GM23338 (cell line): ENCODE data around the gene TOX2. TPM values are rescaled to one million over a fixed set of nuclear protein-coding genes. Genes with fewer than 3 reads are reported as not detected.

Experiments used
- ATAC-seq: fragments of 200-7000 bp; cut with Tn5 transposase; 3 replicates; pipeline ENCODE4 v1.9.1; 2020
- DNase-seq: peaks from one replicate; pipeline ENCODE4 v3.0.0-alpha.2; 2015; ENCODE audit warnings: low spot score
- H2AFZ ChIP-seq: fragments of 200-600 bp; sonication (generic); 2 replicates; pipeline ENCODE4 v1.8.0; 2016; ENCODE audit warnings: antibody characterized with exemption, mild to moderate bottlenecking, moderate library complexity
- H3F3A ChIP-seq: fragments of 200-600 bp; sonication (generic); replicated peaks from 2 replicates; pipeline ENCODE4 v1.8.0; 2017; ENCODE audit warnings: antibody characterized with exemption, mixed run types, low read depth
- H3K27ac ChIP-seq: fragments of 200-600 bp; sonication (generic); 2 replicates; pipeline ENCODE4 v1.6.1; 2016; ENCODE audit warnings: low read depth
- H3K27me3 ChIP-seq: fragments of 200-600 bp; sonication (generic); 2 replicates; pipeline ENCODE4 v1.8.0; 2016; ENCODE audit warnings: mild to moderate bottlenecking, mixed run types, moderate library complexity; ENCODE audit not compliant: insufficient read depth
- H3K36me3 ChIP-seq: fragments of 200-600 bp; sonication (generic); 2 replicates; pipeline ENCODE4 v1.8.0; 2016; ENCODE audit warnings: mild to moderate bottlenecking; ENCODE audit not compliant: insufficient read depth
- H3K4me1 ChIP-seq: fragments of 200-600 bp; sonication (generic); 2 replicates; pipeline ENCODE4 v1.8.0; 2016; ENCODE audit warnings: mild to moderate bottlenecking, moderate library complexity; ENCODE audit not compliant: insufficient read depth
- H3K4me2 ChIP-seq: fragments of 200-600 bp; sonication (generic); 2 replicates; pipeline ENCODE4 v1.7.1; 2017; ENCODE audit warnings: mixed run types
- H3K4me3 ChIP-seq: fragments of 200-600 bp; sonication (generic); 2 replicates; pipeline ENCODE4 v1.6.1; 2016; ENCODE audit warnings: mixed run types
- H3K79me2 ChIP-seq: fragments of 200-600 bp; sonication (generic); replicated peaks from 2 replicates; pipeline ENCODE4 v1.8.0; 2017; ENCODE audit warnings: mild to moderate bottlenecking; ENCODE audit not compliant: insufficient read depth
- H3K9me2 ChIP-seq: fragments of 200-600 bp; sonication (generic); 2 replicates; pipeline ENCODE4 v1.8.0; 2017; ENCODE audit not compliant: insufficient read depth
- H4K20me1 ChIP-seq: fragments of 200-600 bp; sonication (generic); replicated peaks from 2 replicates; pipeline ENCODE4 v1.8.0; 2017; ENCODE audit warnings: mild to moderate bottlenecking; ENCODE audit not compliant: insufficient read depth
- H3K27ac Mint-ChIP-seq: 2 replicates; pipeline ENCODE4 v1.8.0; 2020; ENCODE audit warnings: inconsistent platforms, mild to moderate bottlenecking, moderate library complexity, mixed read lengths
- H3K27me3 Mint-ChIP-seq: 3 replicates; pipeline ENCODE4 v1.8.0; 2022; ENCODE audit warnings: low read depth, mild to moderate bottlenecking, moderate library complexity, mixed read lengths, inconsistent platforms; ENCODE audit not compliant: insufficient read depth, poor library complexity
- H3K36me3 Mint-ChIP-seq: 3 replicates; pipeline ENCODE4 v1.8.0; 2021; ENCODE audit warnings: low read depth, mild to moderate bottlenecking, inconsistent platforms, moderate library complexity, mixed read lengths
- H3K4me1 Mint-ChIP-seq: 3 replicates; pipeline ENCODE4 v1.8.0; 2020; ENCODE audit warnings: mild to moderate bottlenecking, inconsistent platforms, mixed read lengths
- H3K4me3 Mint-ChIP-seq: 3 replicates; pipeline ENCODE4 v1.8.0; 2021; ENCODE audit warnings: moderate library complexity, mild to moderate bottlenecking, inconsistent platforms, mixed read lengths
- H3K9me3 Mint-ChIP-seq: 3 replicates; pipeline ENCODE4 v1.8.0; 2020; ENCODE audit warnings: moderate library complexity, mild to moderate bottlenecking, inconsistent platforms, mixed read lengths
- CTCF ChIP-seq, 2 experiments: fragments of 200-600 bp in 1 of 2; sonication (generic) in 1 of 2; conservative IDR thresholded peaks; 2 replicates each; pipeline versions ENCODE4 v1.5.1 to v1.6.1; 2016 to 2017; ENCODE audit warnings: antibody characterized with exemption in 2 of 2, low read depth in 2 of 2, mild to moderate bottlenecking in 2 of 2, moderate library complexity in 1 of 2
- EZH2 ChIP-seq: fragments of 200-600 bp; sonication (generic); IDR thresholded peaks from one replicate; pipeline ENCODE4 v1.8.0; 2017; ENCODE audit warnings: antibody characterized with exemption, mild to moderate bottlenecking, low read depth; ENCODE audit not compliant: unreplicated experiment
- JUNB ChIP-seq: IDR thresholded peaks from one replicate; pipeline ENCODE4 v1.6.1; 2016; ENCODE audit warnings: antibody characterized with exemption; ENCODE audit not compliant: unreplicated experiment
- STAT1 ChIP-seq: IDR thresholded peaks from one replicate; pipeline ENCODE4 v1.6.1; 2016; ENCODE audit warnings: antibody characterized with exemption; ENCODE audit not compliant: unreplicated experiment
- ZNF114 ChIP-seq: fragments of 250-450 bp; sonication (Bioruptor Pico); IDR thresholded peaks from 2 replicates; pipeline ENCODE4 v1.5.0; 2020; ENCODE audit warnings: mild to moderate bottlenecking, moderate library complexity
- ZNF331 ChIP-seq: fragments of 250-450 bp; sonication (Bioruptor Pico); IDR thresholded peaks from 2 replicates; pipeline ENCODE4 v1.5.0; 2020; ENCODE audit warnings: low read depth, mild to moderate bottlenecking, moderate library complexity
- ZNF462 ChIP-seq: fragments of 250-450 bp; sonication (Bioruptor Pico); IDR thresholded peaks from 2 replicates; pipeline ENCODE4 v1.5.0; 2020; ENCODE audit warnings: mild to moderate bottlenecking, moderate library complexity
- polyA plus RNA-seq: library from polyadenylated mRNA; unstranded; fragments of >200 nt; fragmentation: Nextera tagmentation; extraction: Ambion mirVana; gene quantifications from 2 replicates; pipeline ENCODE4 v1.2.1, GENCODE V29; 2016
- total RNA-seq: library from RNA; depleted of rRNA; stranded (reverse); fragments of >200 nt; shearing (Covaris generic); gene quantifications from 2 replicates; pipeline ENCODE4 v1.2.3, GENCODE V29; 2014

Gene TOX2
- total and polyA plus RNA-seq, 2 experiments from 2014 or later = 1.4 to 1.5 TPM

GRCh38 chr20:44038681-44039123 lies 124.0 kb downstream of the TOX2 start (continued):
- TF ChIP-seq ZNF462 (CRISPR knock-in tag) = no peak
- TF ChIP-seq JUNB = no peak
- no peak for TF ChIP-seq STAT1
- no peak for TF ChIP-seq ZNF114 (CRISPR knock-in tag)
- TF ChIP-seq EZH2 = no peak
- no peak for TF ChIP-seq ZNF331 (CRISPR knock-in tag)

GRCh38 chr20:44039147-44039546 lies 124.5 kb downstream of the TOX2 start:
- Mint-ChIP-seq H3K27me3 (peaks cover 6% of the 10 kb centered on the region), H3K4me1 (no peaks in the 10 kb centered on the region), H3K27ac (no peak overlapping the region; the same call in 1 of the 2 replicates), H3K4me3 (no peak overlapping the region), H3K9me3 (no peaks in the 10 kb centered on the region), H3K36me3 (no peaks in the 10 kb centered on the region)
- ATAC-seq (no peak), DNase-seq (no peak)
- no peak for TF ChIP-seq CTCF (conservative IDR thresholded peaks at IDR 0.05; ENCODE audit: low read depth in 2 of 2)
- no peak overlapping the region for H3K4me2 ChIP-seq
- H3K4me1 ChIP-seq = no peaks in the 10 kb centered on the region
- no peaks in the 10 kb centered on the region for H3K27me3 ChIP-seq
- no peak overlapping the region for H2AFZ ChIP-seq
- H3K4me3 ChIP-seq = no peak overlapping the region
- no peaks in the 10 kb centered on the region for H4K20me1 ChIP-seq
- H3F3A ChIP-seq = no peaks in the 10 kb centered on the region
- H3K9me2 ChIP-seq = no peaks in the 10 kb centered on the region
- no peaks in the 10 kb centered on the region for H3K79me2 ChIP-seq
- H3K36me3 ChIP-seq = no peaks in the 10 kb centered on the region
- H3K27ac ChIP-seq = no peak overlapping the region
